Suppressor macrophage treated with lipopolysaccharide for 1 hour (primary cell): Measurements from ENCODE around the gene MYH11.
"Not testable (repeated sequence)": the region's sequence is repeated elsewhere in the genome, so short reads cannot be mapped to it uniquely, and the experiment has no call there.

Source experiments
- DNase-seq, 3 donors: peaks; one replicate each; pipeline ENCODE4 v3.0.0-alpha.2; 2020 to 2022

Gene MYH11

DNA sequence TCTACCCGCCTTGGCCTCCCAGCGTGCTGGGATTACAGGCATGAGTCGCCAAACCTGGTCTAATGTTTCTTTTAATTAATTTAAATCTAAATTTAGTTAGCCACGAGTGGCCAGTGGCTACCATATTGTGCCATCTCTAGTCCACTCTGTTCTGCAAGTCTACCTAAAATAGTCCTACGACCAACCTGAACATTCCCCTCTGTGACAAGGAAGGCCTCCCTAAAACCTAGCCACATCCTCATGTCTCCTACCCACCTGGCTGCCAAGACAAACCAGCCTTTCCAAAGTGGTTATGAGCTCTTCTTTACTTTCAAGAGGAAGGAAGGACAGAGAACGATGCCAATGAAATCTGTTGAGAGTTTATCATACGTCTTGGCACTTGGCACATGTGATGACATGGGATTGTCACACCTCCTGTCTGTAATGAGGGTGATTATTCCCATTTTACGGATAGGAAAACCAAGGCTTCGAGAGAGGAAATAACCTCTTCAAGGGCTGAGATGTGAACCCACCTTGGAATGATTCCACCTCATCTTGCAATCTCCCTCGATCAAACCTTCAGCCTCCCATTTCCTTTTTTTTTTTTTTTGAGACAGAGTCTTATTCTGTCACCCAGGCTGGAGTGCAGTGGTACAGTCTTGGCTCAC is 19.7 kb downstream of the MYH11 start:
- no peak for DNase-seq

DNA sequence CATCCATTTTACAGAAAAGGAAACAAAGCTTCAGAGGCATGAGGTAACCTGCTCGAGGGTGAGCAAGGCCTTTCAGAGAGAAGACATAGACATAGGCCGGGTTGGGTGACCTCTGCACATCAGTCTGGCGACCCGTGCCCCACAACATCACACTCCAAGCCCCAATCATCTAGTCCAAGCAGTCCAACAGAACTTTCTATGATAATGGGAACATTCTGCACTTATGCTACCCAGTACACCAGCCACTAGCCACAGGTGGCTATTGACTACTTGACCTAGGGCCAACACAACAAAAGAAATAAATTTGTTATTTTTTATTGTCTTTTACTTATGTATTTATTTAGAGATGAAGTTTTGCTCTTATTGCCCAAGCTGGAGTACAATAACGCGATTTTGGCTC is 20.8 kb downstream of the MYH11 start:
- no peak for DNase-seq

DNA sequence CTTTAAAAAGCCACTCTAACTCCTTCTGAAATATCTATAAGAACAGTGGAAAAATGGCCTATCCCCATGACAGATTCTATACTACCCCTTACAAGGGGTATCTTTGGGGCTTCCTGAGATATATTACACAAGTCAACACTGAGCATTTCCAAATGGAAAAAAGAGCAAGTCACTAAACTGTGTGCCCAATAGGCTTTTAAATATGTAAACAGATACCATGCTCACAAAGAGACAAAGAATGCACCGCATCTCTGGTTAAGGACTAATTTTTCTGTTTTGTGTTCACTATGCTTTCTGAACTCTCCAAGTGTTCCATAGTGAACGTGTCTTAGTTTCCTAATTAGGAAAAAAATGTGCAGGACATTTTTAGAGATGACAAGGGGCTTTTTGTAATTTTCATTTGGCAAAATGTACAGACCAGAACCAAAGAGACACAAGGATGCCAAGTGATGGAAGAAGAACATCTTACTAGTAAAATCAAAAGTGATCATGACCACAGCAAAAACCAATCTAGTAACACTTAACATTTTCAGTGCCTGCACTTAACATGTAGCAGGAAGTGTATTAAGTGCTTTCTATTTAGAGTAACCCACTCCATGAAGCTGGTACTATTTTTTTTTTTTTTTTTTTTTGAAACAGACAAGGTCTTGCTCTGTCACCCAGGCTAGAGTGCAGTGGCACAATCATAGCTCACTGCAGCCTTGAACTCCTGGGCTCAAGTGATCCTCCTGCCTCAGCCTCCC is 21.5 kb downstream of the MYH11 start:
- no peak for DNase-seq

DNA sequence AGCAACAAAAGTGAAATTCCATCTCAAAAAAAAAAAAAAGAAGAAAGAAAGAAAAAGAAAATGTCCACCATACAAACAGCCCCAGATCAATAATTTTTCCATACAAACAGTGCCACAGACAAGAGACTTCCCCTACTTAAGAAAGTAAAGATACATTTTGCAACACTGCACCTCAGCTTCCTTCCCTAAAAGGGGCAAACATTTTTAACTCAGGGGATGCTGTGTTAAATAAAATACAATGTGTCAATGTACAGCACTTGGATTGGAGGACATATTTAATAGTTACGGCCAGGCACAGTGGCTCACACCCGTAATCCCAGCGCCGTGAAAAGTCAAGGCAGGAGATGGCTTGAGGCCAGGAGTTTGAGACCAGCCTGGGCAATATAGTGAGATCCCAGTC is 22.3 kb downstream of the MYH11 start:
- DNase-seq: peak in 1 of 3 donors; percentile 38

DNA sequence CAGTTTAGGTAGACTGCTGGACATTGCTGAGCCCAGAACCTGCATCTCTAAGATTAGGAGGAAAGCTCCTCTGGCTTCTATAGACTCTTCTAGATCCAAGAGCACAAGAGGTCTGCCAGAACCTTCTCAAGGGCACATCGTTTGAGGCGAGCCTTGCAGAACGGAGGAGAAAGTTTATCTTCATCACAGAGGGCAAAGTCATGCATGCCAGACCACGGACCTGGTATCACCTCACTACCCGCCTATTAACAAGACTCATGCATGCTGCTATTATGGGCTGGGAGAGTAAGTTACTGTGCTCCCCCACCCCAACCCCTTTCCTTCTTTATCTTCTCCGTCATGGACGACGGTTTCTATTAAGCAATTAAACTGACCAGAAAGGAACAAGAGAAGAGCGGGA is 23.3 kb downstream of the MYH11 start:
- no peak for DNase-seq

DNA sequence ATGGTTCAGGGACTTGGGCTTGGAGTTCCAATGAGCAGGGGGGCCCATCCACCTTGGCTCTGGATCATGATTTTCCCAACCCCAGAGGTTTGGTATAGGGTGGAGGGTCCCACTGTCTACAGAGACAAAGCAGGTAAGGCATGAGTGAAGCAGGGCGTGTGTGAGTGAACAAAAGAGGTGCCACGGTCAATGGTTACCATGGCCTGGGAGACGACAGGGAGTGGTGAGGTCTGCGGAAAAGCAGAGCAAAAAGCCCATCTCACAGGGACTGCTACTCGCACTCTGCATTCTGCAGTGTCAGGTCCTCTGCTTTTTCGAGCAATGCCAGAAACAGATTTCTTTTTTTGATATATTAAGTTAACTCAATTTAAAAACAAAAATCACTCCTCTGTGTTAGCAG is 24.6 kb downstream of the MYH11 start:
- DNase-seq: no peak

DNA sequence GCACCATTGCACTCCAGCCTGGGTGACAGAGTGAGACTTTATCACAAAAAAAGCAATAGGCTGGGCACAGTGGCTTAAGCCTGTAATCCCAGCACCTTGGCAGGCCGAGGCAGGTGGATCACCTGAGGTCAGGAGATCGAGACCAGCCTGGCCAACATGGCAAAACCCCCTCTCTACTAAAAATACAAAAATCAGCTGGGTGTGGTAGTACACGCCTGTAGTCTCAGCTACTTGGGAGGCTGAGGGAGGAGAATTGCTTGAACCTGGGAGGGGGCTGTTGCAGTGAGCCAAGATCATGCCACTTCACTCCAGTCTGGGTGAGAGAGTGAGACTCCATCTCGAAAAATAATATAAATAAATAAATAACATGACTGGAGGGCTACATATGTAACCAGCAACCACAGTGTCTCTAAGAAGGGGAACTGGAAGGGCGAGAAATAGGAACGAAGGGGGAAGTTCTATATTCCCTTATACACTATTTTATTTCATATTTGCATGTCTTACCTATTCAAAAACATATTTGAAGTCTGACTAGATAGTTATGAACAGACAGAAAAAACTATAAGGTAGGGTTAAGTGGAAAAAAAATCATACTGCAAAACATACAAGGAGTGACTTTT is 25.9 kb downstream of the MYH11 start:
- peak; percentile 43 to 61 (median 55) for DNase-seq

DNA sequence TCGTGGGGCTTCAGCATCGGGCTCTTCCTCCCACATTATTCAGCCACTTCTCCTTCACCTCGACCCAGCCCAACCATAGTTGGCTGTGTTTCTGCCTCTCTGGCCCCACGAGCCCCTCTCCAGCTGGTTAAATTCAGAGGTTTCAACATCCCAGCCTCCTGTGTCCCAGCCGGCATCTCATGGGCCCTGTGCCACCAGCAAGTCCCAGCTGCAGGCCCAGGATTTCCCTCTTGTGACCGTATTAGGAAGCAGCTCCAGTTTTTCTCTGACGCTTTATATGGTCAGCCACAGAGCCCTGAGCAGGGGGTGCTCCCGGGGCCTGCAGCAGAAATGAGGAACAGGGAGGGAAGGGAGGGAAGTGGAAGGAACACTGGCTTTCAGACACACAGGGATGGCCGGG is 27.4 kb downstream of the MYH11 start:
- peak; percentile 68 to 81 (median 75) for DNase-seq

DNA sequence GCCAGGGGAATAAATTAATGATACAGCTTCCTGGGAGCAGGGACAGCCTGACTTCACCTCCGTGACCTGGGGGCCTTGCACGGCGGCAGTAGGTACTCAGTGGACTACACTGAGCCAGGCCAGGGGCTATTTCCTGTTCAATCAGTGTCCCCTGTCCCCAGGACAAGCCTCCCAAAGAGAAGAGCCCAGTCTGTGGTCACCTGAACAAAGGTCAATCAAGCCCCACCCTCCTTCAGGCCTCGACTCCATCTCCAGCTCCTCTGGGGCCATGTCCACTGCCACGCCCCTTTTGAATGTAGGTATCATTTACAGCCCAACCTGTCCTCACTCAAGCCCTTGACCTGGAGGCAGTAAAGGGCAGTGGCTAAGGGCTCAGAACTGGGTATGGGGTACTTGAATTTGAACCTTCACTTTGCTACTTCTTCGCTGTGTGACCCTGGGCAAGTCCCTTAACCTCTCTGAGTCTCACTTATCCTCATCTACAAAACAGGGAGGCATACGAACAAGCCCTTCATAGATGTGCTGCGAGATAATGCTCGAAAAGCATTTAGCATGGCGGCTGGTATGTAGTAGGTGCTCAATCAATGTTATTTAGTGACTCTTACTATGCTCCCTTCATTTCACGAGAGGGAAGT is 29.0 kb downstream of the MYH11 start:
- no peak for DNase-seq

DNA sequence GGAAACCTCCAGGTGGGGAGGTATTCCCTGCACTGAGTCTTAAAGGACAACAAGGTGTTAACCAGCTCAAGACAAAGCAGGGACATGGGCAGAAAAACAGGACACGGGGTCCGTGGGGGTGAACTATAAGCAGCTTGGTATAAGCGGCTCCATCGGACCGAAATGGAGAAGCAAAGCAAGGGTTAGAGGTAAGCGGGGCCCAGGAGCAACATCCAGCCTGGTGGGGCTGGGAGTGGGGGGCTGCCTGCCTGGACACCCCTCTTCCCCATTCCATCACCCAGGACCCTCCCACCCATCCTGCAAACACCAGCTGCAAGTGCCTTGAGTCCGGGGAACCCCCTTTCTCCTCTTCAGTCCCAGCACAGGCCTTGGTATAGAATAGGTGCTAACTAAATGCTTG is 29.5 kb downstream of the MYH11 start:
- no peak for DNase-seq

DNA sequence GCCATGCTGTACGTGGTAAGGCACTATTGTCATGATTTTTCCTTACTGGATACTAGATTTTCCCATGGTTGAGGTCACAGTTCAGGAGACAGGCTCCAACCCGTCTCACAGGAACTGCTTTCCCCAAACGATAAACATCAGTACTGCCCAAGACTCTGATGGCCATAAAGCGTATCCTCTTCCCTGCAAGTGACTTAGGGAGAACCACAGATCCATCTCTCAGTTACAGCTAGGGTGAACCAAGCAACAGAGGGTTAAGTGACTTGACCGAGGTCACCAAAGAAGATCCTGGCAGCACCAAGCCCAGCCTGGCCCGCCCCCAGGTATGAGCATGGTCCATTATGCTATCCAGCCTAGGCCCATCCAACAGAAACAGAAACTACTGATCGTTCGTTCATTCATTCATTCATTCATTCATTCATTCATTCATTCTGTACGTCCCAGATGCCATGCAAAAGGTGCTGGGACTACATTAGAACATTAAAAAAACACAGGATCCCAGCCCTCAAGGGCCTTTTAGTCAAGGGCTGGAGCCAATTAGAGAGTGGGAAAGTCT is 31.0 kb downstream of the MYH11 start:
- DNase-seq: no peak

DNA sequence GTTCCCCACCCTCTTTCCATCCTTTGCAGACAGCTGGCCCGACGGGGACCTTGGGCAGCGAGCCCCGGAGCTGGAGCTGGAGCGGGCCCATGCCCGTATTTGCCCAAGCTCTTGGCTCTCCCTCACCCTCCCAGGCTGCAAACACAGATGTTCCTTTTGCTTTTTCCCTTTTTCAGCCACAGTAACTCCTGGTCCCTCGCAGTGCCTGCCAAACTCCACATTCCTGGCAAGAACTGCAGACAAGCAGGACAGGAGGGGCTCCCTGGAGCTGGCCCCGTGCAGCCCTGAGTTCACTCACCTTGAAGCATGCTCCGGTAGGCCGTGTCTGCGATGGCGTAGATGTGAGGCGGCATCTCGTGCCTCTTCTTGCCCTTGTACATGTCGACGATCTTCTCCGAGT is 33.9 kb downstream of the MYH11 start:
- DNase-seq: no peak

DNA sequence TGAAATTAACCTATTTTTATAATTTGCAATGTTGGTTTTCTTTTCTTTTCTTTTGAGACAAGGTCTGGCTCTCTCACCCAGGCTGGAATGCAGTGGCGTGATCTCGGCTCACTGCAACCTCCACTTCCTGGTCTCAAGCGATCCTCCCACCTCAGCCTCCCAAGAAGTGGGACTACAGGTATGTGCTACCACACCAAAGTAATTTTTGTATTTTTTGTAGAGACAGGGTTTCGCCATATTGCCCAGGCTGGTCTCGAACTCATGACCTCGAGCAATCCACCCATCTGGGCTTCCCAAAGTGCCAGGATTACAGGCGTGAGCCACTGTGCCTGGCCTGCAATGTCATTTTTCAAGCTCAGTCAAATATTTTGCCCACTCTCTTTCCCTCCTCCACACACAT is 36.0 kb downstream of the MYH11 start:
- DNase-seq: no peak

DNA sequence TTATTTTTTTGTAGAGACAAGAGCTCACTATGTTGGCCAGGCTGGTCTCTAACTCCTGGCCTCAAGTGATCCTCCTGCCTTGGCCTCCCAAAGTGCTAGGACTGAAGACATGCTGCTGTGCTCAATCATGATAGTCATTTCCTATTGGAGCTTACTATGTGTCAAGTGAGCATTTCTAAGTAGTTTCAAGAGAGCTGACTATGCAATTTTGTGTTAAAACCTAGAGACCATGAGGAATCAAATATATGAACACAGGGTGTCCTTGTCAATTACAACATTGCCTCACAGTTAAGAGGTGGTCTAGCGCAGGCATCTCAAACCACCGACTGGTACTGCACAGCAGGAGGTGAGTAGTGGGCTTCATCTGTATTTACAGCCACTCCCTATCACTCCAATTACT is 37.8 kb downstream of the MYH11 start:
- no peak for DNase-seq

DNA sequence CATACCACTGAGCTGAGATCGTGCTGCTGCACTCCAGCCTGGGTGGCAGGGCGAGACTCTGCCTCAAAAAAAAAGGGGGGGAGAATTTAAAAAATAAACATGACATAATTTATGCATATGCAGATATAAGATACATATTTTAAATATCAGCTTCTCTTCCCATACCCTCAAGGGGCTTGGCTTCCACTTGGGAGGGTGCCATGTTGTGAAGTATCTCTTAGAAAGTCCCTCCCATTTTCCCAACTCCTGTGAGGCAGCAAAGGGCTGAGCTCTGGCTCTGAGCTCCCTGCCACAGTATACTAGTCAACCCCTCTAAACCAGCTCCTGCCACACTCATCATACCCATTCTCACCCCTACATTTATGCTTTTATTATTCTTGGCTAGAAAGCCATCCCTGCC is 39.4 kb downstream of the MYH11 start:
- DNase-seq: no peak

DNA sequence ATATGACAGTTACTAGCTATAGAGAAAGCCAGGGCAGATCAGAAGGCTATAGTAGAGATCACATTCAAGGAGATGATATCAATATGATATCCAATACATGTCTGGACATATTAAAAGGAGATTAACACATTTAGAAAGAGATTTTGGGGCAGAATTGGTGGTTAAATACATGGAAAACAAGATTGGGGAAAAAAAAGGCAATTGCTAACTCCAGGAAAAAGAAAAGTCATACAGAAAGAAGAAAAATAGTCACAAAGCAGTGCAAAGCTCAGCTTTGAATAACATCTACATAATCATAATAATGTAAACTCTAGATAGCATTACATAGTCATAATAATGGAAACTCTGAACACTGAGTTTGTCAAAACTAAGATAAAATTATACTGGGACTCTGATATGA is 40.6 kb downstream of the MYH11 start:
- no peak for DNase-seq

DNA sequence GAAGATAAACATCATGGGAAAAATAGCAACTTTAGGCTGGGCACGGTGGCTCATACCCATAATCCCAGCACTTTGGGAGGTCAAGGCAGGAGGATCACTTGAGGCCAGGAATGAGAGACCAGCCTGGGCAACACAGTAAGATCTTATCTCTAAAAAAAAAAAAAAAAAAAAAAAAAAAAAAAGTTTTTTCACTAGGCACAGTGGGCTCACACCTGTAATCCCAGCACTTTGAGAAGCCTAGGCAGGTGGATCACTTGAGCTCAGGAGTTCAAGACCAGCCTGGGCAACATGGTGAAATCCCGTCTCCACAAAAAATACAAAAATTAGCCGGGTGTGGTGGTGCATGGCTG is 44.5 kb downstream of the MYH11 start:
- DNase-seq: not testable (repeated sequence)

DNA sequence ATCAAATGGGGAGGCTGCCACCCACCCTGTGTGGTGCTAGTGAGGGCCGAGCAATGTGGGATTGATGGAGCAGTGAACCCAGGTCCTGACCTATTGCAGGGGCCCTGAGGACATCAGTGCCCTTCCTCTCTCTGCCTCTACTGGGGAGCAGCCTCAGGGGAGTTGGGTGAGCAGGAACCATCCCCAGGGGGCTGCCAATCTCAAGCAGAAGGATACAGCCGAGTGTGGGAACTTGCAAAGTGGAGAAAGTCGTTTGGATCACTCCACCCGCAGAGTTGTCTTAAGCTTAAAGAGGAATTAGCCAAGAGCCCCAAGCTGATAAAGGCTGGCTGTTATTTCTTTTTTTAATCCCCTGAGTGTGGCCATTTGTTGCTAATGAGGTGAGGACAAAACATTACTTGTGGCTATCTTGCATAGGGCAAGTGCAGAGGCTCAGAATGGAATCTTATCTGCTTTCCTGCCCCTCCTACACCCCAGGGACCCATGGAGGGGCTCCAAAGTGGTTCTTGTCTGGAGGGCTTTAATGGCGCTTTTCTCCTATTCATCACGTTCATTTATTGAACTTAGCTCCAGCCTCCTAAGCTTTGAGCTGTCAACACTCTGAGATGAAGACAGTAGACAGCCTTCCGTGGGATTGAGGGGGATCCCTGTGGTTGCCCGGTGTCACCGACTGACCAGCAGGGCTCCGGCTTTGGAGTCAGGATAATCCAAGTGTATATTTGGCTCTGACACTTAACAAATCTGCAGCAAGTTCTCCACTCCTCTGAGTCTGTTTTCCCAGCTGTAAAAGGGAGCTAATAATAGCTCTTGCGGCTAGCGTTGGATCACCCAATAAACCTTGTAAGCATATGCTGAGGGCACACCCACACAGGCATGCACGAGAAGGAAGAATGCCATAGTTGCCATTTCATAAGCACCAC is 45.1 kb downstream of the MYH11 start:
- DNase-seq: peak in 2 of 3 donors; percentile 87 to 89

DNA sequence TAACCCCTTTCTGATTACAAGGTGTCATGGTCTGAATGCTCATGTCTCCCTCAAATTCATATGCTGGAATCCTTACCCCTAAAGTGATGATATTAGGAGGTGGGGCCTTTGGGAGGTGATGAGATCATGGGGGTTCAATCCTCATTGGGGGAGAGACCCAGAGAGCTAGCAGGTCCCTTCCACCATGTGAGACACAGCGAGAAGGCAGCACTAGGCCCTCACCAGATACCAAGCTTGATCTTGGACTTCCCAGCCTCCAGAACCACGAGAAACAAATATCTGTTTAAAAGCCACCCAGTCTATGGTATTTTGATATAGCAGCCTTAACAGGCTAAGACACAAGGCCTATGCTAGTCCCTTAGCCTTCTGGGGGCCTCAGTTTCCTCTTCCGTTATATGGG is 45.9 kb downstream of the MYH11 start:
- DNase-seq: no peak

DNA sequence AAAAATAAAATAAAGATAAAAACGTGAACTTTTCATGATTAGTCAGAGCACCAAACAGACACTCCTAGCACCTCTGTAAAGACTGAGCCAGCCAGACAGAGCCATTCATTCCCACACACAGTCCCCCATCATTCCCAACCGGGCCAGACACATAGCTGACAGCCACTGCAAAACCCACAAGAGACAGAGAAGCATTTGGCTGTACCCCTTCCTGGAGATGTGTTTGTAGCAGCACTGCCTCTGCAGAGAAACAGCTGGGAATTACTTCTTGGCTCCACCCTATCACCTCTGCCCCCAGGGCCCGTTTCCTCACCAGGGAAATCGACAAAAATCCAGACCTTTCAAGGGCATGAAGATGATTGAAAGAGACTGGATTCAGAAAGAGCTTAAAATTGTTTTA is 46.4 kb downstream of the MYH11 start:
- no peak for DNase-seq

DNA sequence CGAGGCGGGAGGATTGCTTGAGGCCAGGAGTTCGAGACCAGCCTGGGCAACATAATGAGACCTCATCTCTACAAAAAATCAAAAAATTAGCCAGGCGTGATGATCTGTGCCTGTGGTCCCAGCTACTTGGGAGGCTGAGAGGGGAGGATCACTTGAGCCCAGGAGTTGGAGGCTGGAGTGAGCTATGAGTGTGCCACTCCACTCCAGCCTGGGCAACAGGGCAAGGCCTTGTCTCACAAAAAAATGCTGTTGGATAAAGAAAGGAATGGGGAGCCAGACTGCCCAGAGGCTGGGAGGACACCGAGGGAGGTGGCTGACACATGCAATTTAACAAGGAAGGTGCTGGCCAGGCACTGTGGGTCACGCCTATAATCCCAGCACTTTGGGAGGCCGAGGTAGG is 47.5 kb downstream of the MYH11 start:
- DNase-seq: not testable (repeated sequence)

DNA sequence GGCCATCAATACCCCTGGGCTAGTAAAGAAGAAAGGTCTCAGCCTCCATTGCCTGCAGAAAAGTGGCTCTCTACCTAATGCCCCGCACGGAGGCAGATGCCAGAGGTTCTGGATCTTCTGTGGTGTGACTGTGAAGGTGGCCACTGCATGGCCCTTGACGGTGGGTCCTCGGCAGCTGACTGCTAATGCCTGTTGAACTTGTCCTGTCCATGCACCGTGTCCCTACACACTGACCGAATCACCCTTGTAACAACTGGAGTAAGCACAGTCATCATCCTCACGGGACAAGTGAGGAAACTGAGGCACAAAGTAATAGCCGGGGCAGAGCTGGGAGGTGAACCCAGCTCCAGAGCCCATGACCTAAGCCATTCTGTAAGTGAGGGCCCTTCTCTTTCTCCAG is 48.8 kb downstream of the MYH11 start:
- DNase-seq: no peak

DNA sequence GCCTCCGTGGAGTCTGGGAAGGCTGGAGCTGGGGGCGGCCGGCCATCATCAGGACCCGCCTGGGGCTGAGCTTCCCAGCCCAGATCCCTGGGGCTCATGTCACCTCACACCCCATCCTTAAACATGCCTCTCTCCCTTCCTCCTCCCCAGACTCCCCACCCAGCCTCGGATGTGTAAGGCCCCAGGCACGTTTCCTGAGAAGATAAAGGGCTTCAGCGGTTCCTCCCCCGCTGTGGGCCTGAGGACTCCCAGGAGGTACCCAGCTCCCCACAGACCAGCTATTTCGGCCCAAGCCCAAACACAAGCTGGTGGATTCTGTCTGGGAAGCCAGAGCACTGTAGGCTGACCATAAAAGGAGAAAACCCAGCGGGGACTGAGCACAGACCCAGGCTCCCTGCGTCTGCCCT is 49.2 kb downstream of the MYH11 start:
- no peak for DNase-seq
